Body of pancreas (tissue), 4 donors: Measurements from ENCODE around the gene ACVR1B. TPM values are rescaled to one million over a fixed set of nuclear protein-coding genes. Genes with fewer than 3 reads are reported as not detected.

Source experiments
- ATAC-seq: fragments of 150-250 bp; one replicate; pipeline ENCODE4 v1.9.1; 2016
- DNase-seq, 4 donors: peaks; one replicate each; pipeline ENCODE4 v3.0.0-alpha.2; 2019
- H3K27ac ChIP-seq, 4 donors: fragments of 200-600 bp; sonication (generic); 1 replicate in 3 of 4; 2 replicates in 1 of 4; pipeline versions ENCODE4 v1.5.1 to v1.6.1; 2016 to 2019; ENCODE audit warnings: mild to moderate bottlenecking in 1 of 4, mixed read lengths in 1 of 4, moderate library complexity in 1 of 4
- H3K27me3 ChIP-seq, 2 donors: fragments of 200-600 bp; sonication (generic); one replicate each; pipeline ENCODE4 v1.6.0; 2016; ENCODE audit warnings: mild to moderate bottlenecking in 1 of 2
- H3K36me3 ChIP-seq, 2 donors: fragments of 200-600 bp; sonication (generic); replicated peaks in 1 of 2; 2 replicates each; pipeline ENCODE4 v1.5.1; 2016; ENCODE audit warnings: low read depth in 2 of 2; ENCODE audit not compliant: insufficient read depth in 1 of 2
- H3K4me1 ChIP-seq: fragments of 200-600 bp; sonication (generic); one replicate; pipeline ENCODE4 v1.6.0; 2016
- H3K4me3 ChIP-seq, 2 donors: fragments of 200-600 bp; sonication (generic); 1 replicate in 1 of 2; 2 replicates in 1 of 2; pipeline ENCODE4 v1.5.1; 2016 to 2019
- H3K9me3 ChIP-seq, 3 donors: fragments of 200-600 bp; sonication (generic); 1 replicate in 2 of 3; 2 replicates in 1 of 3; pipeline ENCODE4 v1.5.1; 2016
- POLR2A ChIP-seq, 3 donors: fragments of 450-650 bp; IDR thresholded peaks; one replicate each; pipeline ENCODE4 v1.6.1; 2016; ENCODE audit warnings: antibody characterized with exemption in 3 of 3, mild to moderate bottlenecking in 2 of 3
- WGBS, 2 donors: methylation state at CpG; one replicate each; pipeline ENCODE4 v1.1.5; 2017; 5-methylcytosine and 5-hydroxymethylcytosine counted together
- intact Hi-C: fragments of 100-400 bp; cut with DNase I; formaldehyde crosslinking; loops from one replicate; pipeline ENCODE4 v1.15.1; 2023
- total RNA-seq, 2 donors: library from RNA; depleted of rRNA; stranded (reverse); fragments of >200 nt; gene quantifications; one replicate each; pipeline ENCODE4 v1.1.0, GENCODE V29; 2016
- TF ChIP-seq, protein P1 (sequence below), 7 experiments: fragments of 450-650 bp in 4 of 7; fragments of 200-600 bp in 3 of 7; sonication (generic) in 3 of 7; IDR thresholded peaks; one replicate each; pipeline ENCODE4 v1.5.1; 2016 to 2019; ENCODE audit warnings: antibody characterized with exemption in 7 of 7

ACVR1B gene
- total RNA-seq, 2 donors from 2014 or later = 19.8 to 21.8 TPM

DNA sequence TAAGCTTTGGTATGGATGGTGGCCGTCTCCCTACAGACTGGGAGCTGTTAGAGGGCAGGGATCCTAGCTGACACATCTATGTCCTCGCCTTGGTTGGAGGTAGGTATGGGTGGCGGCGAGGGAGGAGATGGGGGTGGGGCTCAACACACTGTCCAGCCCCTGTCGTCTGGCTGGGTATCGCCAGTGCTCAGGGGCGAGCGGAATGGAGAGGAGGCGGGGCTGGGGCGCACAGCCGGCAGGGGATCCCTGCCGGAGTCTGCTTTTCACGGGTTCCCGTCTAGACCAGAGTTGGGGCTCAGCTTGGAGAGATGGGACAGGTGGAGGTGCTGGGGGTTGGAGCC lies 71.3 kb downstream of the ACVR1B start:
- Histone ChIP-seq H3K27me3 (no peaks in the 10 kb centered on the region), H3K4me1 (peaks cover 57% of the 10 kb centered on the region), H3K36me3 (no peaks in the 10 kb centered on the region), H3K4me3 (peak overlapping the region in 1 of 2 donors; percentile 38), H3K27ac (peak overlapping the region; percentile 60 to 79 (median 64)), H3K9me3 (no peaks in the 10 kb centered on the region)
- TF ChIP-seq, protein P1, sequence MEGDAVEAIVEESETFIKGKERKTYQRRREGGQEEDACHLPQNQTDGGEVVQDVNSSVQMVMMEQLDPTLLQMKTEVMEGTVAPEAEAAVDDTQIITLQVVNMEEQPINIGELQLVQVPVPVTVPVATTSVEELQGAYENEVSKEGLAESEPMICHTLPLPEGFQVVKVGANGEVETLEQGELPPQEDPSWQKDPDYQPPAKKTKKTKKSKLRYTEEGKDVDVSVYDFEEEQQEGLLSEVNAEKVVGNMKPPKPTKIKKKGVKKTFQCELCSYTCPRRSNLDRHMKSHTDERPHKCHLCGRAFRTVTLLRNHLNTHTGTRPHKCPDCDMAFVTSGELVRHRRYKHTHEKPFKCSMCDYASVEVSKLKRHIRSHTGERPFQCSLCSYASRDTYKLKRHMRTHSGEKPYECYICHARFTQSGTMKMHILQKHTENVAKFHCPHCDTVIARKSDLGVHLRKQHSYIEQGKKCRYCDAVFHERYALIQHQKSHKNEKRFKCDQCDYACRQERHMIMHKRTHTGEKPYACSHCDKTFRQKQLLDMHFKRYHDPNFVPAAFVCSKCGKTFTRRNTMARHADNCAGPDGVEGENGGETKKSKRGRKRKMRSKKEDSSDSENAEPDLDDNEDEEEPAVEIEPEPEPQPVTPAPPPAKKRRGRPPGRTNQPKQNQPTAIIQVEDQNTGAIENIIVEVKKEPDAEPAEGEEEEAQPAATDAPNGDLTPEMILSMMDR (IDR thresholded peaks at IDR 0.05) = no peak
- no peak for TF ChIP-seq POLR2A (IDR thresholded peaks at IDR 0.05)
- WGBS, 2 donors = 12 to 30% methylated on average over 3 to 14 of the region's 14 CpGs
- intact Hi-C loops = no loop called here
- peak in 2 of 4 donors; percentile 49 to 57 for DNase-seq
- peak; percentile 2 for ATAC-seq

DNA sequence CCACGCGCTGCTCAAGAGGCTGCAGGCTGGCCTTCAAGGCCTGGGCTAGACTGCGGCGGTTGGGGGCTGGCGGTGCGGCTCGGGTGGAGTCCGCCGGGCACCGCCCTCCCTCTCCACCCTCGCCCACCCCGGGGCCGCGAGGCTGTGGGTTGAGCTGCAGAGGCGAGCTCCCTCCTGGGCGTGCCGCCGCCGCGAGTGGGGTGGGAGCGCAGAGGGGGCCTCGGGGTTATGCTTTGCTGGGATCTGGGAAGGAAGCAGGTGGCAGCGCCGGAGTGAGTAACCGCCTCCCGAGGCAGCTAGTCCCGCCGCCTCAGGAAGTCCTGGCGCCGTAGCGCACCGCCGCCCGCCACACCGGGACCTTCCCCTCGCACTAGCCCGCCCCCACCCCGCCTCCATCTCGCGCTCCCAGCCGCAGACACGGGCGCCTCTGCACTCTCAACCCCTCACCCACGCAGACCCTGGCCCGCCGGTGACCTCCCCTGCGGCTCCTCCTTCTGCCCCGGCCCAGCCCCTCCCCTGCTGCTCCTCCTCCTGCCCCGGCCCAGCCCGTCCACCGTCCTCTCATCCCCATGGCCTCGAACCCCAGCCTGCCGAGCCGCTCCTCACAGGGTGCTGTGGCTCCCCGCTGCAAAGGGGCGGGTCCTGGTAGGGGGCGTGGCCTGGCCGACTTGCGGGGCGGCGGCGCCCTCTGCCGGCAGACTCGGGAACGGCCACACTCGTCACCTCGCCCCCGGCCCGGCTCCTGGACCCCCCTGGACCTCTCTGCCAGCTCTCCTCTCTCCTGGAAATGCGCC lies 71.9 kb downstream of the ACVR1B start:
- intact Hi-C loops = no loop called here
- TF ChIP-seq, protein P1 (IDR thresholded peaks at IDR 0.05) = peak; percentile 95 to 98 (median 96)
- TF ChIP-seq POLR2A (IDR thresholded peaks at IDR 0.05) = peak; percentile 35 to 49 (median 42)

DNA sequence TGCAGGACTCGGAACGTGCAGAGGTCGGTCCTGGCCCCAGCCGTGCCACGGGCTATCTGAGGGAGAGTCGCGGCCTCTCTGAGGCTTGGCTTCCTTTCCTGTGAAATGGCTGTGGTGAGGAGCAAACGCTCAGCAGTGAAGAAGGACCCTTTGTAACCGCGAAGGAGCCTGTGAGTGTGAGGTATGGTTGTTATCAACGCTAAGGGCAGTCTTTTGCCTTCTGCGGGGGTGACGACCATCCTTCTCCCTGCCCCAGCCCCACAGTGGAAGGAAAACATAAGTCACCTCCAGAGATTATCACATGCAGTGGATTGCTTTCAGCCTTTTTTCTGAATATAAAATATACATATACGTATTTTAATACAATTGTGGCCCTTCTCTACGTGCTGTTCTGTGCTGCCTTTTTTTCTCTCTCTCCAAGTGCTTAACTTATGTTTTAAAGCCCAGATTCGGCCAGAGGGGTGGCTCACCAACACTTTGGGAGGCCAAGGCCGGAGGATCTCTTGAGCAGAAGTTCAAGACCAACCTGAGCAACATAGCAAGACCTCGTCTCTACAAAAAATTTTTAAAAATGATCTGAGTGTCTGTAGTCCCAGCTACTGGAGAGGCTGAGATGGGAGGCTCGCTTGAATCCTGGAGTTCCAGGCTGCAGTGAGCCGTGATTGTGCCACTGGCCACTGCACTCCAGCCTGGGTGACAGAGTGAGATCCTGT lies 72.6 kb downstream of the ACVR1B start:
- Histone ChIP-seq H3K27me3 (no peaks in the 10 kb centered on the region), H3K36me3 (no peaks in the 10 kb centered on the region), H3K4me1 (peaks cover 52% of the 10 kb centered on the region), H3K4me3 (no peak overlapping the region), H3K9me3 (no peaks in the 10 kb centered on the region), H3K27ac (peak overlapping the region; percentile 40 to 91 (median 62))
- ATAC-seq (no peak), DNase-seq (peak in 1 of 4 donors; percentile 8)
- intact Hi-C loops = no loop called here
- TF ChIP-seq, protein P1 (IDR thresholded peaks at IDR 0.05) = no peak
- TF ChIP-seq POLR2A (IDR thresholded peaks at IDR 0.05) = no peak
- WGBS, 2 donors = 22% methylated on average over 20 of the region's 20 CpGs

More for the DNA sequence above, 71.9 kb downstream of the ACVR1B start:
- Histone ChIP-seq H3K9me3 (no peaks in the 10 kb centered on the region), H3K27ac (peak overlapping the region; percentile 60 to 79 (median 64)), H3K4me1 (peaks cover 57% of the 10 kb centered on the region), H3K27me3 (no peaks in the 10 kb centered on the region), H3K36me3 (no peaks in the 10 kb centered on the region), H3K4me3 (peak overlapping the region; percentile 14 to 38)
- ATAC-seq (peak; percentile 64), DNase-seq (peak; percentile 87 to 93 (median 91))
- 0% methylated on average over 7 to 59 of the region's 70 CpGs for WGBS, 2 donors

DNA sequence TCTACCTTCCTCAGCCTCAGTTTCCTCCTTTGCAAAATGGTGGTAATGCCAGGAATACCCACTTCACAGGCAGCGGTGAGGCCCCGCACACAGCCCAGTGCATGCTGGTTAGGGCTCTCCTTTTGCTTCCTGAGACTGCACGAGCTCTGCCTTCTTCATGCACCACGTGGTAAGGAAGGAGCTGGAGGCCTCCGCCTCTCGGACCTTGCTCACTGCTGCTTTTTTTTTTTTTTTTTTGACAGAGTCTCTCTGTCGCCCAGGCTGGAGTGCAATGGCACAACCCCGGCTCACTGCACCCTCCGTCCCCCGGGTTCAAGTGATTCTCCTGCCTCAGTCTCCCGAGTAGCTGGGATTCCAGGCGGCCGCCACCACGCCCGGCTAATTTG lies 73.3 kb downstream of the ACVR1B start:
- Histone ChIP-seq H3K4me3 (no peak overlapping the region), H3K36me3 (no peaks in the 10 kb centered on the region), H3K9me3 (no peaks in the 10 kb centered on the region), H3K27ac (peak overlapping the region; percentile 47 to 91 (median 81)), H3K4me1 (peaks cover 46% of the 10 kb centered on the region), H3K27me3 (no peaks in the 10 kb centered on the region)
- DNase-seq = peak in 1 of 4 donors; percentile 65
- ATAC-seq = no peak
- 61% methylated on average over 10 to 15 of the region's 15 CpGs for WGBS, 2 donors
- intact Hi-C loops = loop anchor here (5.0 kb wide), 1 partner anchor 57 kb away; no protein-coding TSS in a partner anchor
- TF ChIP-seq POLR2A (IDR thresholded peaks at IDR 0.05) = no peak
- TF ChIP-seq, protein P1 (IDR thresholded peaks at IDR 0.05) = no peak
